Stimulated activated CD4-positive, alpha-beta T cell treated with anti-CD3 and anti-CD28 coated beads, Interleukin-4, amount 100 ng/mL, for 48 hours (primary cell): ENCODE measurements around the gene GPR15LG.
"Not testable (repeated sequence)": the region's sequence is repeated elsewhere in the genome, so short reads cannot be mapped to it uniquely, and the experiment has no call there.

Experiments
- DNase-seq, 2 donors: peaks; one replicate each; pipeline ENCODE4 v3.0.0-alpha.2; 2020; ENCODE audit warnings: low read depth in 2 of 2

The GPR15LG gene

DNA sequence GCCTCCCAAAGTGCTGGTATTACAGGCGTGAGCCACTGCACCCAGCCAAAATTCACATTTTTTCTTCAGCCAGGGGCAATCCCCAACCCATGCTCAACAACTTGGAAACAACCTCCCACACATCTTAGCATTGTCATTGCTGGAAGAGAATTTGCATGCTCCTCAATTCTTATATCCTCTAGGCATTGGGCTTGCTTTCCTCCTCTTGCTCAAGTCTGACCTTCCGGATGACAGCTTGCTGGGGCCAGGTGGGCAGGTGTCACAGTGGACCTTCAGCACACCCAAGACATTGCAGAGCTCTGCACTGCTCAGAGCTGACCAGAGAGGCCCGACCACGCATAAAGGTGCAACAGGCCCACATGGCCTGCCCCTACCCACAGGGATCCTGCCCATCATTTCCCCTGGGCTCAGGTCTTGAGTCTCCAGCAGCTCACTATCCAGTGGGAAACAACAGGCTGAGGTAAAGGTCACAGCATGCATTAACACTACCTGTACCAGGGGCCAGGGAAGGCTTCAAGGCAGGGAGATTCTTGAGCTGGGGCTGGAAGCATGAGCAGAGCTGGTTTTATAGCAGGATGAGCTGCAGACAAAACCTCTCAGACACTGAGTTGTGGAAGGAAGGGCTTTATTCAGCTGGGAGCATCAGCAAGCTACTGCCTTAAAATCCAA is 6.8 kb upstream of the GPR15LG start:
- DNase-seq: no peak

GRCh38 chr10:84167289-84167653 is 6.3 kb upstream of the GPR15LG start:
- DNase-seq: not testable (repeated sequence)

DNA sequence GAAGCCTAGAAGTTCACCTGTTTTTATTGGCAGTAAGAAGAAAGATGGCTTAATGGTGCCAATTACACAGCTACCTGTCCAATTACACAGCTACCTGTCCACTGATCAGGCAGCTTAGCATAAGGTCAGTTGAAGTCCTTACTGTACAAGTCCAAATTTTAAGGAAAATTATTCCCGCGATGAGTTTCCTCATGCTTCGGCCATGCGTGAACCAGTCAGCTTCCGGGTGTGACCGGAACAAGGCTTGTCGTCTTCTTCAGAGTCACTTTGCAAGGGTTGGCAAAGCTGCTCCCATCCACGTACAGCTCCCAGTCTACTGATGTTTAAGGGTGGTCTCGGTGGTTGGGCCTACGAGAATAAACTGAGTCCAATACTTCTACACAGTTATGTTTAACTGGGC is 5.2 kb upstream of the GPR15LG start:
- not testable (repeated sequence) for DNase-seq

DNA sequence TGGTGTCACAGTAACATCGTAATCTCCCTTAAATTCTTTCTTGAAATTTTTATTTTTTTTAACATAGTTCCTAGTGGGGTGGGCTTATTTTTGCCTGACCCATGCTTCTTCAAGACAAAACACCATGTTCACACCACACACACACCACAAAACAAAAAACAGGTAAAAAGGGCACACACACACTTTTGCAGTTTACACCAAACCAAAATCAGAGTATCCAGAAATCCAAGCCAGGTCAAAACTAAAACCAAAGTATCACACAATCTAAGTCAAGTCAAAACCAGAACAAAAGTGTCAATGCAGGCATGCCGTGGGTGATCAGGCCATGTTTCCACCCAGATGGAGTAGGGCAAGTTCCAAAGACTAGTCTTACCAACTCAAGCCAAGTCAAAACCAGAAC is 2.4 kb upstream of the GPR15LG start:
- not testable (repeated sequence) for DNase-seq

GRCh38 chr10:84171700-84172466 is 1.7 kb upstream of the GPR15LG start:
- DNase-seq: not testable (repeated sequence)

- no peak for DNase-seq
Measured at GRCh38 chr10:84172467-84173356, 889 bp upstream of the GPR15LG start.

GRCh38 chr10:84175436-84175835 is 1.8 kb downstream of the GPR15LG start:
- DNase-seq: no peak

DNA sequence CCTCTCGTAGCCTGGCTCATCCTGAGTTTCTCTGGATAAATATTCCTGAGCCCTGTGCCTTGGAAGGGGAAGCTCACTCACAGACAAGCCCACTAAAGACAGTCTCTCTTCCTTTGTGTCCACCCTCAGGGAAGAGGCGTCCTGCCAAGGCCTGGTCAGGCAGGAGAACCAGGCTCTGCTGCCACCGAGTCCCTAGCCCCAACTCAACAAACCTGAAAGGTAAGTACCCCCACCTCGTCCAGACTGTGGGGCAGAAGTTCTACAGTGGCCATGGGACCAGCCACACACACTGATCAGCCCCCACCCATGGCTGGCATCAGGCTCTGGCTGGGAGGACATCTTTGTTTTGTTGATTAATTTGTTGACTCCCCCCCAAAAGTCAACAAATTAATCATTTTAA is 2.8 kb downstream of the GPR15LG start:
- no peak for DNase-seq

GRCh38 chr10:84176836-84177474 is 3.4 kb downstream of the GPR15LG start:
- DNase-seq: no peak

GRCh38 chr10:84177541-84178141 is 4.0 kb downstream of the GPR15LG start:
- no peak for DNase-seq

DNA sequence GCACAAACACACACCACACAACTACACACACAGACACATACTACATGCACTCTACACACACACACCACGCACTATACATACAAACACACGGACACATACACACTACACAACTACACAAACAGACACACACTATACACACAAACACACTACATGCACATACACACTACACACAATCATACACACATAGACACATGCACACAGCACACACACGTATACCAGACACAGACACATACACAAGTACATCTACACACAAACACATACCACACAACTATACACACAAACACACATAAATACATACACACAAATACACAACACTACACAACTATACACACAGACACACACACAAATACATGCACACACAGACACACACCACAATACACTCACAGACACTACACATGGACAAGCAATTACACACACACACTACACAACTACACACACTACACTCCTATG is 4.6 kb downstream of the GPR15LG start:
- DNase-seq: no peak

GRCh38 chr10:84179059-84179710 is 5.6 kb downstream of the GPR15LG start:
- no peak for DNase-seq

- not testable (repeated sequence) for DNase-seq
Measured at GRCh38 chr10:84180386-84180785, 6.8 kb downstream of the GPR15LG start.

GRCh38 chr10:84181631-84182030 is 8.0 kb downstream of the GPR15LG start:
- DNase-seq: no peak

DNA sequence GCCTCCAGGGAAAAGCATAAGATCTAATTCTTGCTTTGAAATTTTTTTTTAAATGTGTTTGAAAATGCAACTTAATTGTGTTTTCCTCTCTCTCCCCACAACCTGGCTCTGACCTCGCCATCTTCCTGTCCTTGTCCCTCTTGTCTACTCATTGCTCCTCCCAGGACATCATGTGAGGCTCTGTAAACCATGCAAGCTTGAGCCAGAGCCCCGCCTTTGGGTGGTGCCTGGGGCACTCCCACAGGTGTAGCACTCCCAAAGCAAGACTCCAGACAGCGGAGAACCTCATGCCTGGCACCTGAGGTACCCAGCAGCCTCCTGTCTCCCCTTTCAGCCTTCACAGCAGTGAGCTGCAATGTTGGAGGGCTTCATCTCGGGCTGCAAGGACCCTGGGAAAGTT is 10.9 kb downstream of the GPR15LG start:
- DNase-seq: no peak

DNA sequence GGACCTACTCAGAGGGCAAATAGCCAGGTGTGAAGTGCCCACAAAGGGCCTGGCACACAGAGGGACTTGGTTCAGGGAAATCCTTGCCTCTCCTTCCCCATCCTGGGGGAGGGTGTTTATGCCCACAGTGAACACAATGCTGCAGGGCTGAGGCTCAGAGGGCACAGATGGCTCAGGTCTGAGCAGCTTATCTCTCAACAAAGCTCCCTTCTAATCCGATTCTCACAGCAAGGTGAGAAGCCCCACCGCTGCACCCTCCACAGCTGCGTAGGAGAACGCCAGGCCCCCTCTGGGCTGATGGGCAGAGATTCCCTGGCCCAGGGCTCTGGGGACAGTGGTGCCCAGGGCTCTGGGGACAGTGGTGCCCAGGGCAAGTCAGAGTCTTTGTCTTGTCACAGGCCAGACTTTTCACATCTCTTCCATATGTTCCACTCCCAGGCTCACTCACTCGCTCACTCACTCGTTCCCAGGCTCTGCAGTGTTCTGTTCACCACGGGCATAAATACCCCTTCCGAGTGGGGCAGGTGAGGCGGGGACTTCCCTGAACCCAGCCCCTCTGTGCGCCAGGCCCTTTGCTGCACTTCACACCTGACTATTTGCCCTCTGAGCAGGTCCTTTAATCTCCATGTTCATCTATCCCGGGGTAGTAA is 12.1 kb downstream of the GPR15LG start:
- no peak for DNase-seq

GRCh38 chr10:84188815-84189214 is 15.2 kb downstream of the GPR15LG start:
- no peak for DNase-seq

- DNase-seq: no peak
Measured at GRCh38 chr10:84190621-84191020, 17.0 kb downstream of the GPR15LG start.

DNA sequence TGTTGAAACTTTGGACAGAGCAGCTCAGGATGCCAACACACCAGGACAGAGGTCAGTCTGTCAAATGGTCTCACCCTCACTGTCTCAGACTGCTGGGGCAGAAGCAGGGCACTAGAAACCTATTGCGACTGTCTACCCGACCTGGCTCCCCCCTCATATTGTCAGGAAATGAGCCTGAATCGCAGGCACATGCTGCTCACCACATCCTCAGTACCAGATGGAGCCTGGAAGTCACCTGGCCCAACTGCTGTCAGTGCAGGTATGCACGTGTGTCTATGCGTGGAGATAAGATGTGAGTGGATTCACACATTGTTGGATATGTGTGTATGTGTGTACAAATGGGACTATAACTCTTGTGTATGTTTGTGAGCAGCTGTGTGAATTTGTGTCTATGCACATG is 17.5 kb downstream of the GPR15LG start:
- no peak for DNase-seq

GRCh38 chr10:84193327-84193726 is 19.7 kb downstream of the GPR15LG start:
- no peak for DNase-seq
